Endodermal cell (in vitro differentiated cells): ENCODE results near the gene KCNMA1. TPM values are rescaled to one million over a fixed set of nuclear protein-coding genes. Genes with fewer than 3 reads are reported as not detected.
A peak's percentile ranks its signal among the peaks of the same experiment; 100 is the strongest.

ENCODE experiments used
- DNase-seq: peaks from one replicate; pipeline ENCODE4 v3.0.0-alpha.2; 2017
- H3K27ac ChIP-seq: 2 replicates; pipeline ENCODE4 v1.5.1; 2013; ENCODE audit warnings: mild to moderate bottlenecking, low read depth, low read length, moderate library complexity
- H3K27me3 ChIP-seq: 2 replicates; pipeline ENCODE4 v1.6.1; 2013; ENCODE audit warnings: mild to moderate bottlenecking, low read length, moderate library complexity; ENCODE audit not compliant: insufficient read depth, control insufficient read depth, poor library complexity, severe bottlenecking
- H3K36me3 ChIP-seq: 2 replicates; pipeline ENCODE4 v1.7.0; 2013; ENCODE audit warnings: mild to moderate bottlenecking, low read length, moderate library complexity; ENCODE audit not compliant: control insufficient read depth, insufficient read depth
- H3K4me1 ChIP-seq: one replicate; pipeline ENCODE4 v1.7.0; 2013; ENCODE audit warnings: low read length; ENCODE audit not compliant: control insufficient read depth, insufficient read depth
- H3K4me3 ChIP-seq: 2 replicates; pipeline ENCODE4 v1.5.1; 2013; ENCODE audit warnings: mild to moderate bottlenecking, low read length, moderate library complexity
- H3K9ac ChIP-seq: 2 replicates; pipeline ENCODE4 v1.6.1; 2013; ENCODE audit warnings: mild to moderate bottlenecking, low read length, moderate library complexity; ENCODE audit not compliant: poor library complexity, severe bottlenecking; ENCODE audit errors: extremely low read depth
- H3K9me3 ChIP-seq: 2 replicates; pipeline ENCODE4 v1.6.1; 2013; ENCODE audit warnings: mild to moderate bottlenecking, low read length, moderate library complexity; ENCODE audit not compliant: control insufficient read depth
- H3K27ac Mint-ChIP-seq: 2 replicates; pipeline ENCODE4 v1.8.0; 2020; ENCODE audit warnings: mixed read lengths
- H3K27me3 Mint-ChIP-seq: 2 replicates; pipeline ENCODE4 v1.8.0; 2021; ENCODE audit warnings: mild to moderate bottlenecking, mixed read lengths; ENCODE audit not compliant: insufficient read depth
- H3K36me3 Mint-ChIP-seq: 2 replicates; pipeline ENCODE4 v1.8.0; 2020; ENCODE audit warnings: low read depth, mixed read lengths
- H3K4me1 Mint-ChIP-seq: 2 replicates; pipeline ENCODE4 v1.8.0; 2020; ENCODE audit warnings: mixed read lengths
- H3K4me3 Mint-ChIP-seq: 2 replicates; pipeline ENCODE4 v1.8.0; 2020; ENCODE audit warnings: mild to moderate bottlenecking, moderate library complexity, mixed read lengths
- H3K9me3 Mint-ChIP-seq: 2 replicates; pipeline ENCODE4 v1.8.0; 2020; ENCODE audit warnings: mild to moderate bottlenecking, mixed read lengths
- CTCF ChIP-seq: fragments of 200-600 bp; sonication (generic); conservative IDR thresholded peaks from 2 replicates; pipeline ENCODE4 v1.5.0; 2021; ENCODE audit warnings: antibody characterized with exemption, mild to moderate bottlenecking
- WGBS, 2 experiments: methylation state at CpG; one replicate each; pipeline versions ENCODE4 v1.1.5 to v1.1.7; 2013; ENCODE audit warnings: missing lambda C conversion rate in 2 of 2, mixed read lengths in 1 of 2; ENCODE audit not compliant: insufficient coverage in 1 of 2, insufficient read length in 1 of 2; 5-methylcytosine and 5-hydroxymethylcytosine counted together
- total RNA-seq, 2 donors: library from RNA; stranded (reverse); fragmentation: NEBNext Ultra II Directional in 1 of 2; extraction: Animal tissue kit (Norgen Biotek cat#: 25700) in 1 of 2; gene quantifications; 2 replicates in 1 of 2; 3 replicates in 1 of 2; pipeline ENCODE4 v1.2.1, GENCODE V29; 2021

The KCNMA1 gene
- total RNA-seq, 2 donors from 2014 or later: 0.55 to 1.3 TPM

GRCh38 chr10:77504873-77505257 is 132.7 kb downstream of the KCNMA1 start:
- peaks cover 11% of the 10 kb centered on the region for H3K27me3 ChIP-seq
- H3K4me3 Mint-ChIP-seq: no peak overlapping the region
- no peaks in the 10 kb centered on the region for H3K36me3 Mint-ChIP-seq
- H3K9me3 ChIP-seq: no peaks in the 10 kb centered on the region
- H3K9ac ChIP-seq: no peak overlapping the region
- no peaks in the 10 kb centered on the region for H3K4me1 ChIP-seq
- DNase-seq: peak; percentile 66
- TF ChIP-seq CTCF: peak; percentile 58
- H3K27ac Mint-ChIP-seq: no peak overlapping the region
- H3K9me3 Mint-ChIP-seq: no peaks in the 10 kb centered on the region
- H3K4me1 Mint-ChIP-seq: peaks cover 3% of the 10 kb centered on the region
- no peak overlapping the region for H3K4me3 ChIP-seq
- peaks cover 7% of the 10 kb centered on the region for H3K27me3 Mint-ChIP-seq
- no peaks in the 10 kb centered on the region for H3K36me3 ChIP-seq
- no peak overlapping the region for H3K27ac ChIP-seq
- WGBS, 2 experiments: 78% methylated on average over 4 of the region's 4 CpGs; no CpG with 5 or more reads in 1 of the 2 experiments

- DNase-seq: no peak
- no peak overlapping the region for H3K4me3 Mint-ChIP-seq
- H3K9me3 Mint-ChIP-seq: no peaks in the 10 kb centered on the region
- 95% methylated on average over 2 of the region's 2 CpGs; no CpG with 5 or more reads in 1 of the 2 experiments for WGBS, 2 experiments
- H3K9ac ChIP-seq: no peak overlapping the region
- no peaks in the 10 kb centered on the region for H3K36me3 ChIP-seq
- no peak overlapping the region for H3K27ac ChIP-seq
- H3K4me3 ChIP-seq: no peak overlapping the region
- no peaks in the 10 kb centered on the region for H3K9me3 ChIP-seq
- no peaks in the 10 kb centered on the region for H3K36me3 Mint-ChIP-seq
- H3K4me1 ChIP-seq: no peaks in the 10 kb centered on the region
- H3K4me1 Mint-ChIP-seq: no peaks in the 10 kb centered on the region
- TF ChIP-seq CTCF: no peak
- H3K27ac Mint-ChIP-seq: no peak overlapping the region
- H3K27me3 ChIP-seq: peaks cover 11% of the 10 kb centered on the region
- H3K27me3 Mint-ChIP-seq: peaks cover 7% of the 10 kb centered on the region
These were observed 133.3 kb downstream of the KCNMA1 start for GRCh38 chr10:77504196-77504872.

- Histone ChIP-seq H3K27me3 (peaks cover 11% of the 10 kb centered on the region), H3K9me3 (no peaks in the 10 kb centered on the region), H3K4me3 (no peak overlapping the region), H3K4me1 (no peaks in the 10 kb centered on the region), H3K36me3 (no peaks in the 10 kb centered on the region), H3K27ac (no peak overlapping the region), H3K9ac (no peak overlapping the region)
- H3K9me3 Mint-ChIP-seq: no peaks in the 10 kb centered on the region
- H3K4me1 Mint-ChIP-seq: no peaks in the 10 kb centered on the region
- peak; percentile 30 for TF ChIP-seq CTCF
- H3K27ac Mint-ChIP-seq: no peak overlapping the region
- 63 to 85% methylated on average over 3 to 4 of the region's 4 CpGs for WGBS, 2 experiments
- no peak overlapping the region for H3K4me3 Mint-ChIP-seq
- DNase-seq: no peak
- H3K27me3 Mint-ChIP-seq: peaks cover 10% of the 10 kb centered on the region
- no peaks in the 10 kb centered on the region for H3K36me3 Mint-ChIP-seq
These were observed 135.8 kb downstream of the KCNMA1 start for GRCh38 chr10:77501846-77502261.
